ENCODE measurements around the gene EFNA3.

- TF ChIP-seq, protein P1, sequence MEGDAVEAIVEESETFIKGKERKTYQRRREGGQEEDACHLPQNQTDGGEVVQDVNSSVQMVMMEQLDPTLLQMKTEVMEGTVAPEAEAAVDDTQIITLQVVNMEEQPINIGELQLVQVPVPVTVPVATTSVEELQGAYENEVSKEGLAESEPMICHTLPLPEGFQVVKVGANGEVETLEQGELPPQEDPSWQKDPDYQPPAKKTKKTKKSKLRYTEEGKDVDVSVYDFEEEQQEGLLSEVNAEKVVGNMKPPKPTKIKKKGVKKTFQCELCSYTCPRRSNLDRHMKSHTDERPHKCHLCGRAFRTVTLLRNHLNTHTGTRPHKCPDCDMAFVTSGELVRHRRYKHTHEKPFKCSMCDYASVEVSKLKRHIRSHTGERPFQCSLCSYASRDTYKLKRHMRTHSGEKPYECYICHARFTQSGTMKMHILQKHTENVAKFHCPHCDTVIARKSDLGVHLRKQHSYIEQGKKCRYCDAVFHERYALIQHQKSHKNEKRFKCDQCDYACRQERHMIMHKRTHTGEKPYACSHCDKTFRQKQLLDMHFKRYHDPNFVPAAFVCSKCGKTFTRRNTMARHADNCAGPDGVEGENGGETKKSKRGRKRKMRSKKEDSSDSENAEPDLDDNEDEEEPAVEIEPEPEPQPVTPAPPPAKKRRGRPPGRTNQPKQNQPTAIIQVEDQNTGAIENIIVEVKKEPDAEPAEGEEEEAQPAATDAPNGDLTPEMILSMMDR (IDR thresholded peaks at IDR 0.05) = no peak
- TF ChIP-seq POLR2A (IDR thresholded peaks at IDR 0.05) = no peak
Observed at GRCh38 chr1:155127967-155128754, 49.5 kb downstream of the EFNA3 start.
